ENCODE results near the gene SYNGR2.

SYNGR2 gene

DNA sequence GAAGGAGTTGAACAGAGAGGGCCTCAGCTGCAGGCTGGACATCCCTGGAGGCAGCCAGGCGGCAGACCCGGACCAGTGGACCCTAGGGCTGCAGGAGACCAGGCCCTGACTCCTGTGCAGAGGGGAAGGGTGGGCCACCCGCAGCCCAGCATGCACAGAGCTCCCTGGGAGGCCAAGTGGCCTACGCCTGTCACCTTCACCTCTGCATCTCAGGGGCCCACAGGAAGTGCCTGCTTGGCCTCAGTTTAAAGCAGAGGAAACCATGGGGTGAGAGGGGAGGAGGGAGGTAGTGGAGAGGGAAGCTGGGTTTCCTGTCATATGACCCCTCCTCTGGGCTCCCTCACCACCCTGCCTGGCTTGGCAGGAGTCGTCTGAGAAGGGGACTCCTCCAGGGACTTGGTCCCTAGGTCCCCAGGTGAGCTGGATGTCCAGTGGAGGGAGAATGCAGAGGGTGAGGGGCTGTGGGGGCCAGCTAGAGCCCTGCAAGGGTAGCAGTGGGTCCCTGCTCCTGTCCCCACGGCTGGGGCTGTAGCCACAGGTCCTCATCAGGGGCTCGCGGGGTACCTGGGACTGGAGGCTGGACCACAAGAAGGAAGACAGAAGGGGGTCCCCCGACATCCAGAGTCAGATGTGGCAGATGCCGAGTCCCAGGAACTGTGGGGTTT is 37.8 kb upstream of the SYNGR2 start, which contains the start of gene TMC8:
TMC8 (plus strand) TSS at position 335 of the 665 bp plus-strand sequence. CDS start 818 bp downstream, outside the sequence.
- TF ChIP-seq, protein P1, sequence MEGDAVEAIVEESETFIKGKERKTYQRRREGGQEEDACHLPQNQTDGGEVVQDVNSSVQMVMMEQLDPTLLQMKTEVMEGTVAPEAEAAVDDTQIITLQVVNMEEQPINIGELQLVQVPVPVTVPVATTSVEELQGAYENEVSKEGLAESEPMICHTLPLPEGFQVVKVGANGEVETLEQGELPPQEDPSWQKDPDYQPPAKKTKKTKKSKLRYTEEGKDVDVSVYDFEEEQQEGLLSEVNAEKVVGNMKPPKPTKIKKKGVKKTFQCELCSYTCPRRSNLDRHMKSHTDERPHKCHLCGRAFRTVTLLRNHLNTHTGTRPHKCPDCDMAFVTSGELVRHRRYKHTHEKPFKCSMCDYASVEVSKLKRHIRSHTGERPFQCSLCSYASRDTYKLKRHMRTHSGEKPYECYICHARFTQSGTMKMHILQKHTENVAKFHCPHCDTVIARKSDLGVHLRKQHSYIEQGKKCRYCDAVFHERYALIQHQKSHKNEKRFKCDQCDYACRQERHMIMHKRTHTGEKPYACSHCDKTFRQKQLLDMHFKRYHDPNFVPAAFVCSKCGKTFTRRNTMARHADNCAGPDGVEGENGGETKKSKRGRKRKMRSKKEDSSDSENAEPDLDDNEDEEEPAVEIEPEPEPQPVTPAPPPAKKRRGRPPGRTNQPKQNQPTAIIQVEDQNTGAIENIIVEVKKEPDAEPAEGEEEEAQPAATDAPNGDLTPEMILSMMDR (IDR thresholded peaks at IDR 0.05; ENCODE audit: extremely low read depth, insufficient read depth, missing control alignments): no peak
- in situ Hi-C loops (cut with MboI; ENCODE audit: low pct_unique_long_range_greater_than_20kb, low sequenced_read_pairs, unreplicated experiment): no loop called here
- DNase-seq (ENCODE audit: low spot score): peak; percentile 80

GRCh38 chr17:78131172-78132083 is 37.0 kb upstream of the SYNGR2 start:
- in situ Hi-C loops (cut with MboI; ENCODE audit: low pct_unique_long_range_greater_than_20kb, low sequenced_read_pairs, unreplicated experiment): no loop called here
- TF ChIP-seq, protein P1 (IDR thresholded peaks at IDR 0.05; ENCODE audit: extremely low read depth, insufficient read depth, missing control alignments): no peak
- peak; percentile 64 for DNase-seq (ENCODE audit: low spot score)

DNA sequence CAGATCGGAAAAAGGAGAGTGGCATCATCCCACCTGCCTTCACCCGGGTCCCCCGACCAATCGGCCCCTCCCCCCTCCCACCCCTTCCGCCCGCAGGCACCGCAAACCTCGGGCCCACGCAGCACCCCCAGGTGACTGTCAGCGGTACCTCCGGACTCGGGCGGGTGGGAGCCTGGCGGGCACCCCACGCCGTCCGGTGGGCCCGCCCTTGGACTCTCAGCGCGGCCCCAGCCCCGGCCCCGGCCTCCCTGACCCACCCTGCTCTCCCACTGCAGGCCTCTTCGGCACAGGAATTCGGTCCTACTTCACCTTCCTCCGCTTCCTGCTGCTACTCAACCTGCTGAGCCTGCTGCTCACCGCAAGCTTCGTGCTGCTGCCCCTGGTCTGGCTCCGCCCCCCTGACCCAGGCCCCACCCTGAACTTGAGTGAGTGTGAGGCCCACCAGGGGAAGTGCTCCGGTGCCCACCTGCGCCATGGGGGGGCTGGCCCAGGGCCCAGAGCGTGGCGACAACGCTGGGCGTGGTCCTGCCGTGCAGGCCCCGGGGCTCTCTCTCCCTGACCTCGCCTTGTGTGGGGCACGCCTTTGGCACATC is 36.2 kb upstream of the SYNGR2 start:
- TF ChIP-seq, protein P1 (IDR thresholded peaks at IDR 0.05; ENCODE audit: extremely low read depth, insufficient read depth, missing control alignments): no peak
- in situ Hi-C loops (cut with MboI; ENCODE audit: low pct_unique_long_range_greater_than_20kb, low sequenced_read_pairs, unreplicated experiment): no loop called here
- DNase-seq (ENCODE audit: low spot score): peak; percentile 74

DNA sequence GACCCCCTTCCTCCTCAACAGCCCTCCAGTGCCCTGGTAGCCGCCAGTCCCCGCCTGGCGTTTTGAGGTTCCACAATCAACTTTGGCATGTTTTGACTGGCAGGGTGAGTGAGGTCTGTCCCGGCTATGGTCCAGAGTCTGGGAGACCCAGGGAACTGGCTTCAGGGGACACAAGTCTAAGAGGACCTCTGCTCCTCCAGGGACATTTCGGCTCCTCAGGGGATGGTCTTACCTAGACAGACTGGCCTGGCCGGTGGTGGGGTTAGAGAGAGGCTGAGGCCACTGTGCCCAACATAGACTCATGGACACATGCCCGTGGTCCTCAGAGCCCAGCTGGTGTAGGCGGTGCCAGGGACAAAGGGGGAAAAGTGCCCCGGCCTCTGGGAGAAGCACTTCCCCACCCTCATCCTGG is 35.6 kb upstream of the SYNGR2 start:
- TF ChIP-seq, protein P1 (IDR thresholded peaks at IDR 0.05; ENCODE audit: extremely low read depth, insufficient read depth, missing control alignments): no peak
- in situ Hi-C loops (cut with MboI; ENCODE audit: low pct_unique_long_range_greater_than_20kb, low sequenced_read_pairs, unreplicated experiment): no loop called here
- no peak for DNase-seq (ENCODE audit: low spot score)

DNA sequence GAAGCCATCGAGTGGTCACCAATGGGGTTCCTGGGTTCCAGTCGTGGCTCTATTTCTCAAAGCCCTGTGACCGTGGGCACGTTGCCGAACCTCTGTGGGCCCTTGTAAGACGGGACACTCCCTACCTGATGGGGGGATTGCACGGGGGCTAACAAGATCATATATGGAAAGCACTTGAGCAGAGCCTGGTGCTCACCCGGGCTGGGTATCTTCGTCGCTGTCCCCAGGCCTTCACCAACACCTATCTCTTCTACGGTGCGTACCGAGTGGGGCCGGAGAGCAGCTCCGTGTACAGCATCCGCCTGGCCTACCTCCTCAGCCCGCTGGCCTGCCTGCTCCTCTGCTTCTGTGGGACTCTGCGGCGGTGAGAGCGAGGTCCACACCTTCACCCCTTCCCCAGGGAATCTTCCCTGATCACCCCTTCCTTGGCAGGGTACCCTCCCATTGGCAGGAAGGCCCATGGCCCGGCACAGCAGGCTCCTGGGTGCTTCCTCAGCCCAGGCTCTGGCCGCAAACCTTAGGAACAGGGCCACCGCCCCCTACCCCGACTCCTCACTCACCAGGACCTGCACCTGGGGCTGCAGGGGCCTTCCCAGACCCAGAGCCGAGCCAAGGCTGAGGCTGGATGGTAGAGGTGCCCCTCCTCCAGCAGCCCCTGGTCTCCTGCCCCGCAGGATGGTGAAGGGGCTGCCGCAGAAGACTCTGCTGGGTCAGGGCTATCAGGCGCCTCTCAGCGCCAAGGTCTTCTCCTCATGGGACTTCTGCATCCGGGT is 35.0 kb upstream of the SYNGR2 start:
- in situ Hi-C loops (cut with MboI; ENCODE audit: low pct_unique_long_range_greater_than_20kb, low sequenced_read_pairs, unreplicated experiment): no loop called here

More for the DNA sequence above, 35.0 kb upstream of the SYNGR2 start:
- TF ChIP-seq, protein P1 (IDR thresholded peaks at IDR 0.05; ENCODE audit: extremely low read depth, insufficient read depth, missing control alignments): no peak
- DNase-seq (ENCODE audit: low spot score): no peak
